Left ventricle myocardium superior (tissue), 1 donor: ENCODE measurements around the gene LCE1D. TPM values are rescaled to one million over a fixed set of nuclear protein-coding genes. Genes with fewer than 3 reads are reported as not detected.

Source experiments
- ATAC-seq: fragments of 200-7000 bp; cut with Tn5 transposase; one replicate; pipeline ENCODE4 v1.9.1; 2020; ENCODE audit warnings: mild to moderate bottlenecking, moderate library complexity
- DNase-seq: peaks from one replicate; pipeline ENCODE4 v3.0.0-alpha.2; 2020
- intact Hi-C: fragments of 100-400 bp; cut with micrococcal nuclease; formaldehyde crosslinking; loops from one replicate; pipeline ENCODE4 v1.11.0; 2022
- total RNA-seq: library from RNA; stranded (reverse); fragmentation: NEBNext Ultra II Directional; extraction: Animal tissue kit (Norgen Biotek cat#: 25700); gene quantifications from one replicate; pipeline ENCODE4 v1.2.1, GENCODE V29; 2021
- donor health status: DM: no; HTN: yes; CAD: no; lungs with severe emphysema.

Gene LCE1D
- total RNA-seq, 1 donor from 2014 or later = not detected

DNA sequence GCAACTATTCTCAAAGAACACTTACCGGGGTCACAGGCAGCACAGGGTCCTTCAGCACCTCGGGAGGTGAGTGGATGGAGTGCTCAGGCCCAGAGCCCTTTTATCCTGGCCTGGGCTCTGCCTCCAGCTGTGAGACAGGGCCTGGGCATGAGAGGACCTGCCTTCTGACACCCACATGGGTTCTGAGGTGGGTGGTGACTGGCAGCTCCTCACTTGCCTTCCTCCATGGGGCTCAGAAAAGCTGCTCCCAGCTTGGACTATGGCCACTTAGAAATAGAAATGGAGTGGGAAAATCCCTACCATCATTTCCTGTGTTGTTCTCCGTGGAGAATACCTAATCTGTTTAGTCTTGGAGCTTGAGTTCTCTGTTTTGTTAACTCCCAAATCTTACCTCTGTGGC, 10.1 kb downstream of the LCE1D start, which contains the start of gene LCE1C:
Gene LCE1C, minus strand, starts transcription at position 76 of the 400 bp plus-strand sequence. CDS start 1,173 bp downstream, outside the sequence.
- intact Hi-C loops = no loop called here
- ATAC-seq (no peak), DNase-seq (no peak)

- intact Hi-C loops = no loop called here
- ATAC-seq (no peak), DNase-seq (no peak)
Measured at GRCh38 chr1:152811050-152811449, 14.5 kb downstream of the LCE1D start.

DNA sequence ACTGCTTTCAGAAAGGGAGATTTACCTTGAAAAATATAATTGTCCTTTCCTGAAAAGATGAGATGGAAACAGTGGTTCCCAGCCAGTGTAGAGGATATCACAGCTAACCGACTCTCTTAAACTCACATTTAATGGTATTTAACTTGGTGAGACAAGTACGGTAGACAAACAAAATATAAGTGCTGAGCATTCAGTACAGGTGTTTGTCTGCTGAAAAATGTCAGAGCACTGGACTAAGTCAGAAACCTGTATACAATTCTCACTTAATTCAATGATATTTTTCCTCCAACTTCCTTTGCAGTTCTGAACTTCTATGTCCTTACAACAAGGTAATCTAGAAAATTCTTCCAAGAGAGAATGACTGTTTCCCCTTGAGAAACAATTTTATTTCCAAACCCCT, 15.2 kb downstream of the LCE1D start, which contains the start of gene LCE1B:
Gene LCE1B, plus strand, starts transcription at position 301 of the 400 bp plus-strand sequence. CDS start 476 bp downstream, outside the sequence.
- intact Hi-C loops = no loop called here
- ATAC-seq = no peak
- DNase-seq = no peak

DNA sequence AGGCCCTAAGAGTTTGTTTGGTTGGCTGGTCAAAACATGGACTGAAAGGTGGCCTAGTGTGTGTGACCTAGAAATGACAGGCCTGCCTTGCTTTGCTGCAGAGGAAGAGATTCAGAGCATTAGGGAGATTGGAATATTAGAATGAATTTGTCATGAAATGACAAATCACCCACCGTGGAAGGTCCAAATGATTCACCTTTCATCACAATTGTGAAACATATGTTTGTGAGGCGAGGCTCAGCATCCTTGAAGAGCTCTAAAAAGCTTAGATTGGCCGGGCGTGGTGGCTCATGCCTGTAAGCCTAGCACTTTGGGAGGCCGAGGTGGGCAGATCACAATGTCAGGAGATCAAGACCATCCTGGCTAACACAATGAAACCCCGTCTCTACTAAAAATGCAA, 20.8 kb downstream of the LCE1D start:
- DNase-seq (no peak), ATAC-seq (no peak)
- intact Hi-C loops = no loop called here

DNA sequence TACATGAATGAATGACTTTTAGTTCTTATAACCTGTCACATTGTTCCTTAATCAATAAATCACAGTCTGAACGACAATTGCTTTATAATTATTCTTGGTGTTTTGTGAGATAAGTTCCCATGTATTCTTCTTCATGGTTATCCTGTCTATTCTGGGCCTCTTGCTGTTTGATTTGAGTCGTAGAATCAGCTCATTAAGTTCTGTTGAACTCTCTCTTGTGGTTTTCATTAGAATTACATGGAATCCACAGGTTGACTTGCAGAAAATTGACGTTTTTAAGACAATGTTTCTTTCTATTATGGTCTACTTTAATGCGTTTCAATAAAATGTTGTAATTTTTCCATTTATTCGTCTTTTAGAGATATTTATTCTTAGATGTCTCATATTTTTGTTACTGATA, 26.8 kb downstream of the LCE1D start:
- intact Hi-C loops = no loop called here
- no peak for DNase-seq
- ATAC-seq = no peak

DNA sequence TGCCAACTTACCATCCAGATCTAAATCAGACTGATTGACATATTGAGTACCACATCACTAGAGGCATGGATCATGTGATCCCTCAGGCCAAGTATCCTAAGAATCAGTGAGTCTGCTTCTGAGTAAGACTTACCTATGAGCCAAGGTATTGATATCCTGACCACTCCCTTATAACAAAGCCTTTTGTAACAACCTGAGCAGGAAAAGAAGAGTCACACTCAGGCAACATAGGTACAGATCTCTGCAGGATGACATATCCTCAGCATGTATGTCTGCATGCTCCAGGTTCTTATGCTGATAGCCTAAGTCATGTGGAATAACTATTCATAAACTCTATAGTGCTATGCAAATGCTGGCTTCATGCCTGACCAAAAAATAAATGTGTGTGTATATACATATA, 28.4 kb downstream of the LCE1D start:
- intact Hi-C loops = no loop called here
- no peak for DNase-seq
- ATAC-seq = no peak

- intact Hi-C loops = no loop called here
- no peak for ATAC-seq
Measured at GRCh38 chr1:152827173-152827572, 30.7 kb downstream of the LCE1D start, which contains the start of gene LCE1A. TSS of gene LCE1A (plus strand) at chr1:152827473. CDS start at chr1:152827473, 0 bp downstream.

GRCh38 chr1:152836870-152837269, 40.3 kb downstream of the LCE1D start:
- no peak for DNase-seq
- intact Hi-C loops = no loop called here
- ATAC-seq = no peak

More at GRCh38 chr1:152827173-152827572, 30.7 kb downstream of the LCE1D start, which contains the start of gene LCE1A:
- no peak for DNase-seq

GRCh38 chr1:152842556-152842955, 46.0 kb downstream of the LCE1D start, which contains the start of gene LCE6A:
TSS of gene LCE6A (plus strand) at chr1:152842856. CDS start at chr1:152843521, 665 bp downstream.
- intact Hi-C loops = no loop called here
- ATAC-seq (no peak), DNase-seq (no peak)

Other genes with a start within 250 kb of the LCE1D start
- gene LCE3E, start 229.9 kb upstream of the LCE1D start, total RNA-seq = not detected
- not detected for gene LCE3D, start 216.2 kb upstream of the LCE1D start, total RNA-seq
- gene LCE3C, start 196.5 kb upstream of the LCE1D start, total RNA-seq = not detected
- gene LCE3B, start 182.9 kb upstream of the LCE1D start, total RNA-seq = not detected
- not detected for gene LCE3A, start 173.6 kb upstream of the LCE1D start, total RNA-seq
- not detected for gene LCE2D, start 133.3 kb upstream of the LCE1D start, total RNA-seq
- gene LCE2C, start 121.4 kb upstream of the LCE1D start, total RNA-seq = not detected
- not detected for gene LCE2B, start 110.6 kb upstream of the LCE1D start, total RNA-seq
- gene LCE2A, start 98.4 kb upstream of the LCE1D start, total RNA-seq = not detected
- not detected for gene LCE4A, start 88.6 kb upstream of the LCE1D start, total RNA-seq
- gene KPRP, start 38.7 kb upstream of the LCE1D start, total RNA-seq = not detected
- not detected for gene LCE1F, start 21.6 kb upstream of the LCE1D start, total RNA-seq
- not detected for gene LCE1E, start 10.5 kb upstream of the LCE1D start, total RNA-seq
- gene LCE1C, start 9.9 kb downstream of the LCE1D start, total RNA-seq = not detected
- gene LCE1B, start 15.2 kb downstream of the LCE1D start, total RNA-seq = not detected
- not detected for gene LCE1A, start 30.8 kb downstream of the LCE1D start, total RNA-seq
- not detected for gene LCE6A, start 46.1 kb downstream of the LCE1D start, total RNA-seq
- gene LCE7A, start 63.3 kb downstream of the LCE1D start, total RNA-seq = not detected
- not detected for gene SMCP, start 81.6 kb downstream of the LCE1D start, total RNA-seq
- gene IVL, start 111.8 kb downstream of the LCE1D start, total RNA-seq = not detected
- gene SPRR5, start 150.5 kb downstream of the LCE1D start, total RNA-seq = not detected
- gene SPRR4, start 173.9 kb downstream of the LCE1D start, total RNA-seq = not detected
- not detected for gene SPRR1A, start 187.4 kb downstream of the LCE1D start, total RNA-seq
- gene SPRR3, start 205.0 kb downstream of the LCE1D start, total RNA-seq = not detected
- gene SPRR1B, start 234.5 kb downstream of the LCE1D start, total RNA-seq = not detected
- gene SPRR2D, start 244.4 kb downstream of the LCE1D start, total RNA-seq = not detected